Measurements from ENCODE around the gene DCDC2. TPM values are rescaled to one million over a fixed set of nuclear protein-coding genes. Genes with fewer than 3 reads are reported as not detected.
A peak's percentile ranks its signal among the peaks of the same experiment; 100 is the strongest.
"Not testable (repeated sequence)": the region's sequence is repeated elsewhere in the genome, so short reads cannot be mapped to it uniquely, and the experiment has no call there.

Gene DCDC2
- total and polyA plus RNA-seq, 2 donors from 2014 or later: 22.1 to 110 TPM

DNA sequence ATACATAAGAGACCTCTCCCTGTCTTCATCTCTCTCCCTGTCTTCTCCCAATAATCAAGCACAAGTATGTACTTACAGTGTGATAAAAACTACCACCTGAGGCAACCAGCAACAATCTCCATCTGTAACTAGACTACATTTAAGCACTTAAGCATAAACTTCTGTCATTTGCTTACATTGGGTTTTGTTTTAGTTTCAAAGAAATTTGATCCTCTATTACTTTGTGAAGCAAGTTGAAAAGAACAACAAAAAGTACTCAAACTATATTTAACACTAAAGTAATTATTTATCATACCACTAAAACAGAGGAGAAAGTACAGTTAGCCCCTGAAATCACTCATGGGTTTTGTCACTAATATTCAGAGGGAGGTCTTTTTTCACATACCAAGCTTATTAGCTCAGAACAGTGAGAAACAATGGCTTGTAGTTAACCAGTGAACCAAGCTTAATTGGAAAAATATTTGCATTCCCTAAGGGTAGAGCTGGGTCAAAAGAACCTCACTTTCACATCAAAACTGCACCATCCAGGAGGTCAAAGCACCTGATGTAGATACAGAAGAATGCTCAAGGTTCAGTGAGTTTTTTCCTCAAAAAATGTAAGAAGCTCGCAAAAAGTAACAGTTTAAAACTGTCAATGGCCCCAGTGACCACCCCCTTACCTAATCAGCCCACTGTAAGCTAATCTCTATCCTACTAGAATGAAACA, 34.1 kb downstream of the DCDC2 start:
- Histone ChIP-seq H3K36me3 (ENCODE audit: control insufficient read depth in 2 of 3, insufficient read depth in 3 of 3, low read length in 3 of 3) (no peaks in the 10 kb centered on the region), H3K4me3 (ENCODE audit: low read length in 3 of 3) (peak overlapping the region in 1 of 3 donors; percentile 13), H3K27me3 (ENCODE audit: control insufficient read depth, insufficient read depth, low read length) (no peaks in the 10 kb centered on the region), H3K9ac (ENCODE audit: low read length in 3 of 3) (peak overlapping the region in 1 of 3 donors; percentile 42), H3K27ac (ENCODE audit: low read depth in 2 of 2, low read length in 2 of 2) (peak overlapping the region in 1 of 2 donors; percentile 52), H3K9me3 (ENCODE audit: control insufficient read depth in 2 of 3, insufficient read depth in 1 of 3, low read length in 3 of 3) (no peaks in the 10 kb centered on the region), H3K4me1 (ENCODE audit: control insufficient read depth in 2 of 3, insufficient read depth in 2 of 3, low read depth in 1 of 3, low read length in 3 of 3) (peaks cover 6 to 23% (median 15%) of the 10 kb centered on the region in 3 donors)
- TF ChIP-seq, protein P1, sequence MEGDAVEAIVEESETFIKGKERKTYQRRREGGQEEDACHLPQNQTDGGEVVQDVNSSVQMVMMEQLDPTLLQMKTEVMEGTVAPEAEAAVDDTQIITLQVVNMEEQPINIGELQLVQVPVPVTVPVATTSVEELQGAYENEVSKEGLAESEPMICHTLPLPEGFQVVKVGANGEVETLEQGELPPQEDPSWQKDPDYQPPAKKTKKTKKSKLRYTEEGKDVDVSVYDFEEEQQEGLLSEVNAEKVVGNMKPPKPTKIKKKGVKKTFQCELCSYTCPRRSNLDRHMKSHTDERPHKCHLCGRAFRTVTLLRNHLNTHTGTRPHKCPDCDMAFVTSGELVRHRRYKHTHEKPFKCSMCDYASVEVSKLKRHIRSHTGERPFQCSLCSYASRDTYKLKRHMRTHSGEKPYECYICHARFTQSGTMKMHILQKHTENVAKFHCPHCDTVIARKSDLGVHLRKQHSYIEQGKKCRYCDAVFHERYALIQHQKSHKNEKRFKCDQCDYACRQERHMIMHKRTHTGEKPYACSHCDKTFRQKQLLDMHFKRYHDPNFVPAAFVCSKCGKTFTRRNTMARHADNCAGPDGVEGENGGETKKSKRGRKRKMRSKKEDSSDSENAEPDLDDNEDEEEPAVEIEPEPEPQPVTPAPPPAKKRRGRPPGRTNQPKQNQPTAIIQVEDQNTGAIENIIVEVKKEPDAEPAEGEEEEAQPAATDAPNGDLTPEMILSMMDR (IDR thresholded peaks at IDR 0.05; ENCODE audit: borderline replicate concordance, extremely low read depth, insufficient read depth): no peak
- DNase-seq: peak in 3 of 5 donors; percentile 28 to 91 (median 87)
- intact Hi-C loops (cut with DNase I): no loop called here
- FAIRE-seq: no peak

DNA sequence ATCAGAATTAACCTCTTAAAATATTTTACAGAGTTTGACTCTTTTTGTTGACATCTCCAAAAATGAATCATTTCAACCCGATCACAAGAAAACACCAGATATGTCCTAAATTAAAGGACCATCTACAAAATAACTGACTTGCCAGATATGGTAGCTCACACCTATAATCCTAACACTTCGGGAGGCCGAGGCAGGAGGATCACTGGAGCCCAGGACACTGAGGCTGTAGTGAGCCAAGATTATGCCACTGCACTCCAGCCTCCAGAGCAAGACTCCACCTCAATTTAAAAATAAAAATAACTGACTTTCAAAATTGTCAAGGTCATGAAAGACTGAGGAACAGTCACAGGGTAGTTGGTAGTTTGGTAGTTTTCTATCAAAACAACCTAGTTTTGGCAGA, 34.9 kb downstream of the DCDC2 start:
- H3K9me3 ChIP-seq (ENCODE audit: control insufficient read depth in 2 of 3, insufficient read depth in 1 of 3, low read length in 3 of 3): no peaks in the 10 kb centered on the region
- TF ChIP-seq, protein P1 (IDR thresholded peaks at IDR 0.05; ENCODE audit: borderline replicate concordance, extremely low read depth, insufficient read depth): no peak
- H3K9ac ChIP-seq (ENCODE audit: low read length in 3 of 3): no peak overlapping the region
- no peak overlapping the region for H3K4me3 ChIP-seq (ENCODE audit: low read length in 3 of 3)
- DNase-seq: no peak
- H3K36me3 ChIP-seq (ENCODE audit: control insufficient read depth in 2 of 3, insufficient read depth in 3 of 3, low read length in 3 of 3): no peaks in the 10 kb centered on the region
- no peak for FAIRE-seq
- no peaks in the 10 kb centered on the region for H3K27me3 ChIP-seq (ENCODE audit: control insufficient read depth, insufficient read depth, low read length)
- peak overlapping the region; percentile 44 to 53 for H3K27ac ChIP-seq (ENCODE audit: low read depth in 2 of 2, low read length in 2 of 2)
- peaks cover 6 to 23% (median 15%) of the 10 kb centered on the region in 3 donors for H3K4me1 ChIP-seq (ENCODE audit: control insufficient read depth in 2 of 3, insufficient read depth in 2 of 3, low read depth in 1 of 3, low read length in 3 of 3)
- intact Hi-C loops (cut with DNase I): no loop called here

DNA sequence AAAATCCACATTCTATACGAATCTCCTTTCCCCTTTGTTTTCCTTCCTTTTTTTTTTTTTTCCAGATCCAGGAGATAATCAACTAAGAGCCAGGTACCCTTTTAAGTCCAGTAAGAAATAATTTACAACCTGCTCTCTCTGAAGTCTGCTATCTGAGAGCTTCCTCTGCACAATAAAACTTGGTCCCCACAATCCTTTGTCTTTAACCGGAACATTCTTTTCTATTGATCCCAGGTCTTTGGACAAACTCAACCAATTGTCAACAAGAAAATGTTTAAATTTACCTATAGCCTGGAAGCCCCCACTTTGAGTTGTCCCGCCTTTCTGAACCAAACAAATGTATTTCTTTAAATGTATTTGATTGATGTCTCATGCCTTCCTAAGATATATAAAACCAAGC, 35.4 kb downstream of the DCDC2 start:
- FAIRE-seq; intact Hi-C loops (cut with DNase I): not testable (repeated sequence)

DNA sequence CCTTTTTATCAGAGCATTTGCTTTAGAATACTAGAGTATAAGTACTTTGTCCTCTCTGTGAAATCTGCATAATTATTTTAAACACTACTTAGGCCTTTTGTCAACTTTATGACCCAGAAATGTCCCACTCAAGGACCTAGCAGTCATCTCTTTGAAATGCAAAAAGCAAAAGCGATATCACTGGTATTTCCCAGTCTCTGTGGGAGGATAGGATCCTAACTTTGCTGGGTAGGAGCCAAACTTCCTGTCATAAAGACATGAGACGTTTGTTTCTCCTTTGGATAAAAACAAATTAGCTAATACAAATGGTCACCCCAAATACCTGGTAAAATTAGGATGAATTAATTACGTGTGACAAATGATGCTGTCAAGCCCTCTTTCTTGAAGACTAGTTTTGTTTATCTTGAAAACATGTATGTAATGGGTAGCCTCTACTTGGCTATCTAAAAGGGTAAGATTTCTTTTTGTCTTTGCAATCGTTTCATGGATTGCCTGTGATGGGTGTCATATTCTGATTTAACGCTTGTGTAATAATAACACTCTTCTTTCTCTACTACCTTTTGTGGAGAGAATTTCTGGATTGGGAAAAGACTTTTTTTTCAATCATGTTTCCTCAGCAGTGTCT, 36.2 kb downstream of the DCDC2 start:
- H3K27ac ChIP-seq (ENCODE audit: low read depth in 2 of 2, low read length in 2 of 2): peak overlapping the region; percentile 33 to 37

More for the DNA sequence above, 35.4 kb downstream of the DCDC2 start:
- not testable (repeated sequence) for DNase-seq; H3K9me3 ChIP-seq (ENCODE audit: control insufficient read depth in 2 of 3, insufficient read depth in 1 of 3, low read length in 3 of 3); H3K27ac ChIP-seq (ENCODE audit: low read depth in 2 of 2, low read length in 2 of 2); H3K36me3 ChIP-seq (ENCODE audit: control insufficient read depth in 2 of 3, insufficient read depth in 3 of 3, low read length in 3 of 3); H3K9ac ChIP-seq (ENCODE audit: low read length in 3 of 3); H3K27me3 ChIP-seq (ENCODE audit: control insufficient read depth, insufficient read depth, low read length); H3K4me3 ChIP-seq (ENCODE audit: low read length in 3 of 3)
- peaks cover 6 to 23% (median 15%) of the 10 kb centered on the region in 3 donors for H3K4me1 ChIP-seq (ENCODE audit: control insufficient read depth in 2 of 3, insufficient read depth in 2 of 3, low read depth in 1 of 3, low read length in 3 of 3)

More for the DNA sequence above, 36.2 kb downstream of the DCDC2 start:
- no peaks in the 10 kb centered on the region for H3K27me3 ChIP-seq (ENCODE audit: control insufficient read depth, insufficient read depth, low read length)
- peaks cover 6 to 23% (median 15%) of the 10 kb centered on the region in 3 donors for H3K4me1 ChIP-seq (ENCODE audit: control insufficient read depth in 2 of 3, insufficient read depth in 2 of 3, low read depth in 1 of 3, low read length in 3 of 3)
- TF ChIP-seq, protein P1 (IDR thresholded peaks at IDR 0.05; ENCODE audit: borderline replicate concordance, extremely low read depth, insufficient read depth): no peak
- no peaks in the 10 kb centered on the region for H3K9me3 ChIP-seq (ENCODE audit: control insufficient read depth in 2 of 3, insufficient read depth in 1 of 3, low read length in 3 of 3)
- peak in 2 of 5 donors; percentile 81 to 86 for DNase-seq
- H3K4me3 ChIP-seq (ENCODE audit: low read length in 3 of 3): no peak overlapping the region
- intact Hi-C loops (cut with DNase I): no loop called here
- H3K36me3 ChIP-seq (ENCODE audit: control insufficient read depth in 2 of 3, insufficient read depth in 3 of 3, low read length in 3 of 3): no peaks in the 10 kb centered on the region
- H3K9ac ChIP-seq (ENCODE audit: low read length in 3 of 3): no peak overlapping the region
- FAIRE-seq: no peak

Measured in kidney (tissue), 14 donors.